ENCODE data around the gene STPG4. TPM values are rescaled to one million over a fixed set of nuclear protein-coding genes. Genes with fewer than 3 reads are reported as not detected.
A peak's percentile ranks its signal among the peaks of the same experiment; 100 is the strongest.

Gene STPG4
- total and polyA plus RNA-seq, 3 donors from 2014 or later, result 3.0 to 19.4 (median 8.5) TPM

- intact Hi-C loops (cut with DNase I; ENCODE audit: low total_unique reads), result no loop called here
- Histone ChIP-seq H3K27me3 (no peaks in the 10 kb centered on the region), H3K9me3 (no peaks in the 10 kb centered on the region), H3K27ac (peak overlapping the region in 1 of 2 donors; percentile 86), H3K4me1 (peaks cover 53% of the 10 kb centered on the region), H3K4me3 (no peak overlapping the region), H3K36me3 (ENCODE audit: low read depth, missing control alignments) (no peaks in the 10 kb centered on the region)
- WGBS, 2 donors, result 88 to 93% methylated on average over 3 to 4 of the region's 4 CpGs
- DNase-seq, result no peak
- TF ChIP-seq CTCF (IDR thresholded peaks at IDR 0.05) (no peak), POLR2A (IDR thresholded peaks at IDR 0.05) (no peak)
Observed at GRCh38 chr2:47074691-47075090, 80.4 kb downstream of the STPG4 start.

GRCh38 chr2:47073641-47074040, 81.5 kb downstream of the STPG4 start:
- Histone ChIP-seq H3K36me3 (ENCODE audit: low read depth, missing control alignments) (no peaks in the 10 kb centered on the region), H3K4me3 (no peak overlapping the region), H3K27me3 (no peaks in the 10 kb centered on the region), H3K27ac (peak overlapping the region in 1 of 2 donors; percentile 86), H3K4me1 (peaks cover 53% of the 10 kb centered on the region), H3K9me3 (no peaks in the 10 kb centered on the region)
- no peak for DNase-seq
- 88 to 91% methylated on average over 5 to 16 of the region's 16 CpGs for WGBS, 2 donors
- intact Hi-C loops (cut with DNase I; ENCODE audit: low total_unique reads), result no loop called here
- no peak for TF ChIP-seq CTCF (IDR thresholded peaks at IDR 0.05)
- no peak for TF ChIP-seq POLR2A (IDR thresholded peaks at IDR 0.05)

GRCh38 chr2:47073217-47073616, 81.9 kb downstream of the STPG4 start:
- intact Hi-C loops (cut with DNase I; ENCODE audit: low total_unique reads), result no loop called here

GRCh38 chr2:47072728-47073191, 82.3 kb downstream of the STPG4 start:
- Histone ChIP-seq H3K36me3 (ENCODE audit: low read depth, missing control alignments) (no peaks in the 10 kb centered on the region), H3K27ac (peak overlapping the region; percentile 79 to 86), H3K4me1 (peaks cover 60% of the 10 kb centered on the region), H3K9me3 (no peaks in the 10 kb centered on the region), H3K4me3 (no peak overlapping the region), H3K27me3 (no peaks in the 10 kb centered on the region)
- no peak for DNase-seq
- intact Hi-C loops (cut with DNase I; ENCODE audit: low total_unique reads), result no loop called here
- WGBS, 2 donors, result 67 to 76% methylated on average over 8 to 9 of the region's 9 CpGs
- TF ChIP-seq POLR2A (IDR thresholded peaks at IDR 0.05) (no peak), CTCF (IDR thresholded peaks at IDR 0.05) (no peak)

More at GRCh38 chr2:47073217-47073616, 81.9 kb downstream of the STPG4 start:
- no peaks in the 10 kb centered on the region for H3K9me3 ChIP-seq
- peak overlapping the region; percentile 79 to 86 for H3K27ac ChIP-seq
- H3K4me3 ChIP-seq, result no peak overlapping the region
- TF ChIP-seq POLR2A (IDR thresholded peaks at IDR 0.05), result no peak
- TF ChIP-seq CTCF (IDR thresholded peaks at IDR 0.05), result no peak
- 89 to 93% methylated on average over 9 of the region's 9 CpGs for WGBS, 2 donors
- H3K27me3 ChIP-seq, result no peaks in the 10 kb centered on the region
- DNase-seq, result no peak
- H3K4me1 ChIP-seq, result peaks cover 55% of the 10 kb centered on the region
- H3K36me3 ChIP-seq (ENCODE audit: low read depth, missing control alignments), result no peaks in the 10 kb centered on the region

- peak overlapping the region; percentile 79 to 86 for H3K27ac ChIP-seq
- H3K4me1 ChIP-seq, result peaks cover 64% of the 10 kb centered on the region
- H3K4me3 ChIP-seq, result no peak overlapping the region
- DNase-seq, result peak; percentile 86
- no peak for TF ChIP-seq POLR2A (IDR thresholded peaks at IDR 0.05)
- no peak for TF ChIP-seq CTCF (IDR thresholded peaks at IDR 0.05)
- intact Hi-C loops (cut with DNase I; ENCODE audit: low total_unique reads), result no loop called here
- H3K36me3 ChIP-seq (ENCODE audit: low read depth, missing control alignments), result no peaks in the 10 kb centered on the region
- no peaks in the 10 kb centered on the region for H3K27me3 ChIP-seq
- no peaks in the 10 kb centered on the region for H3K9me3 ChIP-seq
- WGBS, 2 donors, result 58 to 64% methylated on average over 20 to 27 of the region's 28 CpGs
Observed at GRCh38 chr2:47072018-47072691, 83.0 kb downstream of the STPG4 start.
